GM19239 (cell line): Measurements from ENCODE around the gene MSMP.

Experiments
- DNase-seq: peaks from one replicate; pipeline ENCODE4 v3.0.0; 2011; ENCODE audit warnings: low spot score; ENCODE audit not compliant: insufficient read length
- FAIRE-seq: peaks from 2 replicates; lab custom pipeline; 2011; peaks lifted over from hg19 to GRCh38; lab: Jason Lieb, UNC

Gene MSMP

DNA sequence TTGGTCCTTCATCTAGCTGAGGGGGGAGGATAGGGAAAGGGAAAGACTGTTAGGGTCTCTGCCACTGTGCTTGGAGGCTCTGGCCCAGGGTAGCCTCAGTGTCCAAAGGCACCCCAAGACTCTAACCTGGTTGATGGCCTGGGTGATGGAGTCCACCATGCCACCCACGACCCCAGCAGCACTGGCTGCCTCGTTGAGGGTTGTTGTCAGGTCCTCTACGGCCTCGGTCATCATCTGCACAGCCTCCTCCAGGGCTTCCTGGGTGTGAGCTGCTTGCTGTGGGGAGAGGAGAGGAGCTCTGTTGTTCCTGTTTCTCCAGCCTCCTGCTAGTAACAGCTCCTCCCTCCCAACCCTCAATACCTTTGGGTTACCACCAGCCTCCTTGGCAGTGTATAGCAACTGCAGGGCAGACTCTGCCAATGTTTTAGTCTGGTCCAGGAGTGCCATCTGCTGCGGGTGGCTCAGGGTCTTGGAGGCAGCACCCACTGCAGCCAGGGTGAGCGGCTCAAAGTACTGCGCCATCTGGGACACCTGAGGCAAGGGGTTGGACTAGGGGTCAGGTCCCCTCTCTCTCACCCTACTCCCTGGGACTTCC, 48.1 kb downstream of the MSMP start:
- FAIRE-seq = no peak
- DNase-seq = no peak

DNA sequence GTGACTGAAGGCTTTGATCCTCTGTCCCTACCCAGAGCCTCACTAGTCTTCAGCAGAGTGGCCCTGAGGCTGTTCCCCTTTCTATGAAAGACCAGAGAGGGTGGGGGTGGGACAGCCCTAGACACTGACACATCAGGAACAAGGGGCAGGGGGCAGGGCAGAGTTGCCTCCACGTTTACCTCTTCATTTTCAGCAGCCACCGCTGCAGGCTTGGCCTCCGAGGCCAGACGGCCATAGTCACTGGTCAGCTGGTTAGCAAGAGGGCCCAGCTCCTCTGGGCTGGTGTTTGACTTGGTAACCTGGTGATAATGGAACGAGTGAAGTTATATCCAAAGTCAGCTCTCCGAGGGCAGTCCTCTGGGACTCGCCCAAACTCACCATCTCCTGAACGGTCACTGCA, 48.7 kb downstream of the MSMP start:
- no peak for FAIRE-seq
- DNase-seq = no peak

DNA sequence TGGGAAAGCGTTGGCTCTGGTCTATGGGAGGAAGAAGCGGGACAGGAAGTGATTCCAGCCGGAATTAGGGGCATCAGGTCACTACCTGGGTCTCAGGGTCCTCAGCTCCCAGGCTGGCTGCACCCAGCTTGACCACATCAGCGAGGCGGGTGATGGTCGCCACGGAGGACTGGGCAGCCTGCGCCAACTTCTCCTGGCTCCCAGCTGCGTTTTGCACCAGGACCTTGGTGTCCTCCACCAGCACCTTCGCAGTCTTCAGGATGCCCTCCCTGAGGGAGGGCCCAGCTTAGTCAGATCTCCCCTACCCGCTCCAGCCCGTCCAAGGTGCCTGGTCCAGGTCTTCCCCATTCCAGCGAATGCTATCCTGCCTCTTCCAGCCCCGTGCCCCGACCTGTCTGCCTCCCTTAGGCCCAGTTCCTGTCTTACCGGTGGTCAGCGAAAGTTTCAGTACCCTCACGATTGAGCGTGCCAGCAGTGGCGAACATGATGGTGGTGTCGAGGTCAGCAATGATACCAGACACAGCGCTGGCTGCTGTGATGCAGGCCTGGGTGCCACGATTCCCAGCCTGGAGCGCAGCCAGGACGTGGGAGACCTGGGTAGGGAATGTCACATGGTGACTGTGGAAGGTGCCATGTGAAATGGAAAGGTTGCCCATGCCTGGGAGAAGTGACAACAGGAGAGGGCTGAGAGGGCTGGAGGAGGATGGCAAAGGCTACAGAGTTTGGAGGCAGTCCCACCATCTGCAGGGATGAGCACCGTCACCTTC, 50.0 kb downstream of the MSMP start:
- FAIRE-seq = no peak
- DNase-seq = no peak
